Karpas-422 (cell line): ENCODE results near the gene EFCAB6. TPM values are rescaled to one million over a fixed set of nuclear protein-coding genes. Genes with fewer than 3 reads are reported as not detected.

Source experiments
- DNase-seq: peaks from one replicate; pipeline ENCODE4 v3.0.0-alpha.2; 2015
- H2AFZ ChIP-seq: fragments of 200-600 bp; sonication (generic); 2 replicates; pipeline ENCODE4 v1.6.1; 2014; ENCODE audit warnings: antibody characterized with exemption, low read length, mixed read lengths
- H3K27ac ChIP-seq: fragments of 200-600 bp; sonication (generic); 2 replicates; pipeline ENCODE4 v1.5.1; 2014; ENCODE audit warnings: mild to moderate bottlenecking, low read length, moderate library complexity
- H3K27me3 ChIP-seq: fragments of 200-600 bp; sonication (generic); 2 replicates; pipeline ENCODE4 v1.6.1; 2014; ENCODE audit warnings: low read length, mixed read lengths
- H3K36me3 ChIP-seq: fragments of 200-600 bp; sonication (generic); 2 replicates; pipeline ENCODE4 v1.6.1; 2014; ENCODE audit warnings: low read length, mixed read lengths; ENCODE audit not compliant: insufficient read depth
- H3K4me1 ChIP-seq: fragments of 200-600 bp; sonication (generic); 2 replicates; pipeline ENCODE4 v1.6.1; 2014; ENCODE audit warnings: mild to moderate bottlenecking, low read length, mixed read lengths
- H3K4me2 ChIP-seq: fragments of 200-600 bp; sonication (generic); 2 replicates; pipeline ENCODE4 v1.6.1; 2014; ENCODE audit warnings: low read length, low read depth, mild to moderate bottlenecking; ENCODE audit not compliant: poor library complexity, severe bottlenecking
- H3K4me3 ChIP-seq: fragments of 200-600 bp; sonication (generic); 2 replicates; pipeline ENCODE4 v1.5.1; 2014; ENCODE audit warnings: mild to moderate bottlenecking, antibody characterized with exemption, low read length, mixed read lengths
- H3K79me2 ChIP-seq: fragments of 200-600 bp; sonication (generic); 2 replicates; pipeline ENCODE4 v1.6.1; 2014; ENCODE audit warnings: mild to moderate bottlenecking, low read length, mixed read lengths
- H3K9ac ChIP-seq: fragments of 200-600 bp; sonication (generic); 2 replicates; pipeline ENCODE4 v1.6.0; 2014; ENCODE audit warnings: low read length
- H3K9me2 ChIP-seq: fragments of 200-600 bp; sonication (generic), shearing (Covaris generic); replicated peaks from 2 replicates; pipeline ENCODE4 v1.6.0; 2014; ENCODE audit warnings: mild to moderate bottlenecking, low read length, moderate library complexity; ENCODE audit not compliant: insufficient read depth
- H3K9me3 ChIP-seq: fragments of 300-700, 200-600 bp; sonication (generic); 2 replicates; pipeline ENCODE4 v1.6.1; 2014; ENCODE audit warnings: low read length, mixed read lengths
- H4K20me1 ChIP-seq: fragments of 200-600 bp; sonication (generic); 2 replicates; pipeline ENCODE4 v1.6.1; 2014; ENCODE audit warnings: mild to moderate bottlenecking, antibody characterized with exemption, low read length, low read depth; ENCODE audit not compliant: insufficient read depth
- total RNA-seq: library from RNA; depleted of rRNA; stranded (reverse); fragments of >200 nt; shearing (Covaris generic); gene quantifications from 2 replicates; pipeline ENCODE4 v1.2.3, GENCODE V29; 2014; ENCODE audit warnings: low replicate concordance

The EFCAB6 gene
- total RNA-seq, 1 experiment from 2014 or later: not detected

DNA sequence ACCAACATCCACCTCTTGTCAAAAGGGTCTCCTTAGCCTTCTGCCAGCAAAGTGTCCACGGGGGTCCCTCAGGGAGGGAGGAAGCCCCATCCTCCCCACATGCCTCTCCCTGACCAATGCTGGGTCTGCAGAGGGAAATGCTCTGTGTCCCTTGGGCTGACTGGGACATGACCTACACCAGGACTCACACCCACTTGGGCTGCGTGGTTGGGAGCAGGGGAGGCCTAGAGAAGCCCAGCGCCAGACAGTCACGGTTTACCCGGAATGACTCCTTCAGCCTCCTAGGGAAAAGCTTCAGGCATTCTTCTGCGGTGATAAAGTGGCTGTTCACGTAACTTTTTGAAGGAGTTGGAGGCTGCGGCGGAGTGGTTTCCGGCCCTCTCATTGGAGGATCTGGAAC, 180.3 kb downstream of the EFCAB6 start:
- H3K27ac ChIP-seq: no peak overlapping the region
- H3K4me2 ChIP-seq: no peak overlapping the region
- no peaks in the 10 kb centered on the region for H3K4me1 ChIP-seq
- no peak for DNase-seq
- no peaks in the 10 kb centered on the region for H3K27me3 ChIP-seq
- no peaks in the 10 kb centered on the region for H3K36me3 ChIP-seq
- no peaks in the 10 kb centered on the region for H4K20me1 ChIP-seq
- H3K79me2 ChIP-seq: no peaks in the 10 kb centered on the region
- H3K4me3 ChIP-seq: no peak overlapping the region
- H3K9me2 ChIP-seq: no peaks in the 10 kb centered on the region
- no peak overlapping the region for H3K9ac ChIP-seq
- no peaks in the 10 kb centered on the region for H3K9me3 ChIP-seq
- H2AFZ ChIP-seq: no peak overlapping the region

DNA sequence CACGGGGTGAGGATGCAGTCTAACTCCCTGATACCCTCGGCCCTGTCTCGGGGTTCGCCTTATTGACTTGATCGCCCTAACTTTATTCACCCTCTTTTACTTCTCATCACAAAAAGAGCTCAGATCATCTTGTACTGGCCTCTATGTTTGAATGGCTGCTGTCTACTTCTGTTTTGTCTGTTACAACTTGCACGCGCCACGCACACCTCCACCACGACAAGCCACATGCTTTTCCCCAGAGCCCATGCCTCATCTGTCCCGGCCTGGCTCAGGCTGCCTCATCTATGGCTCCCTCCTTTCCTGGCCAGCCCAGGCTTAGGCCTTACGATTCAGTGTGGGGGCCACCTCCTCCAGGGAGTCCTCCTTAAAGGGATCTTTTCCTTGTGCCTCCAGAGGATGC, 180.9 kb downstream of the EFCAB6 start:
- Histone ChIP-seq H3K36me3 (no peaks in the 10 kb centered on the region), H3K27me3 (no peaks in the 10 kb centered on the region), H3K9ac (no peak overlapping the region), H3K4me2 (no peak overlapping the region), H3K9me2 (no peaks in the 10 kb centered on the region), H3K79me2 (no peaks in the 10 kb centered on the region), H2AFZ (no peak overlapping the region), H3K27ac (no peak overlapping the region), H3K4me3 (no peak overlapping the region), H3K4me1 (no peaks in the 10 kb centered on the region), H3K9me3 (no peaks in the 10 kb centered on the region), H4K20me1 (no peaks in the 10 kb centered on the region)
- no peak for DNase-seq

DNA sequence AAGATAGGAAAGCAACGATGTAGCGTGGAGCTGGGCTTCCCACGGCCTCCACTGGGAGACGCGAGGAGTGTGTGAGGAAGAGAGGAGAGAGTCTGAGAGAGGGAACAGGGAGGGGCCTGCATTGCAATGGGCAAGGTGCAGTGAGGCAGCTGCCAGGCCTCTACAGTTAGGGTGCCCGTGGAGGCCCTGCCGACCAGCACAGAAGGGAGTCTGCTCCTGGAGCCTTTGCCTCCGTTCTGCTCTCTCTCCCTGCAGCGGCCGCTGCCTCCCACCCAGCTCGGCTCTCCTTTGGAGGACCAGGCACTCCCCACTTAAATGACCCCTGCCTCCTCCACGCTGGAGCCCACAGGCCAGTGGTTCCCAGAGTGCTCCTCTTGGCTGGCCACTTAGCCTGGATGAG, 181.7 kb downstream of the EFCAB6 start:
- Histone ChIP-seq H3K79me2 (no peaks in the 10 kb centered on the region), H3K4me3 (no peak overlapping the region), H3K27ac (no peak overlapping the region)

DNA sequence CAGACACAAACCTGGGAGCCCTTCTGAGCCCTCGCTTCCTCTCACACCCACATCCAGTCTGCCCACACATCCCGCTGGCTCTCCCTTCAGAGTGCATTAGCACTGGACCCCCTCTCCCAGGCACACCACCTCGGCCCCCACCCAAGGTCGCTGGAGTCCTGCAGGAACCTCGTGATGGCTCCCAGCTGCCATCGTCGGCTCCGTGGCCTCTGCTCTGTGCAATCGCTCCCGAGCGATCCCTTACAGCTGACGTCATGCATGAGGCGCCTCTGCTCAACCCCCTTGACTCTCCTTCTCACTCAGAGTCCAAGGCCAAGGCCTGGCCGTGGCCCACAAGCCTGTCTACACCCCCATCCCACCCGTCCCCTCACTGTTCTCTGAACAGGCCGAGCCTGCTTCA, 183.9 kb downstream of the EFCAB6 start:
- no peaks in the 10 kb centered on the region for H3K36me3 ChIP-seq
- no peak overlapping the region for H3K9ac ChIP-seq
- no peaks in the 10 kb centered on the region for H3K4me1 ChIP-seq
- no peaks in the 10 kb centered on the region for H3K9me3 ChIP-seq
- no peaks in the 10 kb centered on the region for H3K27me3 ChIP-seq
- H4K20me1 ChIP-seq: no peaks in the 10 kb centered on the region
- H2AFZ ChIP-seq: no peak overlapping the region
- H3K4me3 ChIP-seq: no peak overlapping the region
- no peak for DNase-seq
- H3K27ac ChIP-seq: no peak overlapping the region
- H3K4me2 ChIP-seq: no peak overlapping the region
- H3K79me2 ChIP-seq: no peaks in the 10 kb centered on the region
- H3K9me2 ChIP-seq: no peaks in the 10 kb centered on the region

More for the DNA sequence above, 181.7 kb downstream of the EFCAB6 start:
- DNase-seq: no peak
- Histone ChIP-seq H3K9me3 (no peaks in the 10 kb centered on the region), H3K4me1 (no peaks in the 10 kb centered on the region), H3K27me3 (no peaks in the 10 kb centered on the region), H2AFZ (no peak overlapping the region), H3K4me2 (no peak overlapping the region), H3K9ac (no peak overlapping the region), H4K20me1 (no peaks in the 10 kb centered on the region), H3K36me3 (no peaks in the 10 kb centered on the region), H3K9me2 (no peaks in the 10 kb centered on the region)

DNA sequence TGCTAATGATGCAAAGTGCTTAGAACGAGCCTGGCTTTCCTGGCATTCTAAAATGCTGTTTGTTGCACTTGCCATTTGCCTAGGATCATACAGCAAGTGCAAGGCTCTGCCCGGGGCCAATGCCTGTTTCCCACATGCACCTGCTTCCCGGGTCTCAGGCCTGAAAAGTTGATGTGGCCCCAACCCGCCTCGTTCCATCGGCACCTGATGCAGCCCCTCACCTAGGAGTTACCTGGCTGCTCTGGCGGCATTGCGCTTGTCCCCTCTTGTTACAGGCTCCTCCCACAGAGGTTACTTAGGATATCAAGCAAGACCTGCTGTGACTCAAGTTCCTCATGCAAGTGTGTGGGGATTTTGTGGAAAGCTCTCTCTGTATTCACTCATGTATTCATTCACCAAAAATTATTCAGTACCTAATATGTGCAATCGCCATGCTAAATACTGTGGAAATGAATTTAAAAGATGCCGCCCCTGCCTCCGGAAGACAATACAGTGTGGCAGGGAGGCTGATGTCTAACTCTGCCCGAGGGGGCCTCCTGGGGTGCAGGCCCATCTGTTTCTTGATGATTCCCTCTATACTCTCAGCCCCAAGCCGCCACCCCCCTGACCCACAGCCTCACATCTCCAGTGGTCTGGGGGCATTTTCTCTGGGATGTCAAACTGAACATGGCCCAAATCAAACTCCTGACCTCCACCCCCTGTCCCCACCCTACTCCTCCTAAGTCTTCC, 184.5 kb downstream of the EFCAB6 start:
- no peak for DNase-seq
- Histone ChIP-seq H3K4me3 (no peak overlapping the region), H3K9ac (no peak overlapping the region), H3K36me3 (no peaks in the 10 kb centered on the region), H2AFZ (no peak overlapping the region), H3K79me2 (no peaks in the 10 kb centered on the region), H3K4me1 (no peaks in the 10 kb centered on the region), H3K9me2 (no peaks in the 10 kb centered on the region), H4K20me1 (no peaks in the 10 kb centered on the region), H3K27me3 (no peaks in the 10 kb centered on the region), H3K4me2 (no peak overlapping the region), H3K27ac (no peak overlapping the region), H3K9me3 (no peaks in the 10 kb centered on the region)

DNA sequence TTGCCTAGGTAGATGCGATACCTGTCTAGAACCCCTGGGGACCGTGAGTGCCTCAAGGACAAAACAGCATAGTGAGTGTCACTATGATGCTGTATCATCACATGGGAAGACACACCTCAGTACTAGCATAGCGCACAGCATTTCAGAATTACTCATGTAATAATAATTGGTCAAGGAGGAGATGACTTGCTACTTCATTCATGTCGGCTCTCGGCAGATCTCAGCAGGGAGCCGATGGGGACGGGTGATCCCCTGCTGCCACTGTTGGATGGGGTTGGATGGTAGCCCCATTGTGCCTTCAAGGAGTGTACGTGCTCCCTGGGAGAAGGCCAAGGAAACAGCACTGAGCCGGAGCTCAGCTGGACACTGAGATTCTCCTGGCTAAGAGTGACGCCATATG, 186.9 kb downstream of the EFCAB6 start:
- Histone ChIP-seq H3K4me3 (no peak overlapping the region), H3K27me3 (no peaks in the 10 kb centered on the region), H3K4me2 (no peak overlapping the region), H2AFZ (no peak overlapping the region), H3K4me1 (no peaks in the 10 kb centered on the region), H3K9me3 (no peaks in the 10 kb centered on the region), H3K9ac (no peak overlapping the region), H3K9me2 (no peaks in the 10 kb centered on the region), H3K36me3 (no peaks in the 10 kb centered on the region), H3K27ac (no peak overlapping the region), H4K20me1 (no peaks in the 10 kb centered on the region), H3K79me2 (no peaks in the 10 kb centered on the region)
- no peak for DNase-seq

DNA sequence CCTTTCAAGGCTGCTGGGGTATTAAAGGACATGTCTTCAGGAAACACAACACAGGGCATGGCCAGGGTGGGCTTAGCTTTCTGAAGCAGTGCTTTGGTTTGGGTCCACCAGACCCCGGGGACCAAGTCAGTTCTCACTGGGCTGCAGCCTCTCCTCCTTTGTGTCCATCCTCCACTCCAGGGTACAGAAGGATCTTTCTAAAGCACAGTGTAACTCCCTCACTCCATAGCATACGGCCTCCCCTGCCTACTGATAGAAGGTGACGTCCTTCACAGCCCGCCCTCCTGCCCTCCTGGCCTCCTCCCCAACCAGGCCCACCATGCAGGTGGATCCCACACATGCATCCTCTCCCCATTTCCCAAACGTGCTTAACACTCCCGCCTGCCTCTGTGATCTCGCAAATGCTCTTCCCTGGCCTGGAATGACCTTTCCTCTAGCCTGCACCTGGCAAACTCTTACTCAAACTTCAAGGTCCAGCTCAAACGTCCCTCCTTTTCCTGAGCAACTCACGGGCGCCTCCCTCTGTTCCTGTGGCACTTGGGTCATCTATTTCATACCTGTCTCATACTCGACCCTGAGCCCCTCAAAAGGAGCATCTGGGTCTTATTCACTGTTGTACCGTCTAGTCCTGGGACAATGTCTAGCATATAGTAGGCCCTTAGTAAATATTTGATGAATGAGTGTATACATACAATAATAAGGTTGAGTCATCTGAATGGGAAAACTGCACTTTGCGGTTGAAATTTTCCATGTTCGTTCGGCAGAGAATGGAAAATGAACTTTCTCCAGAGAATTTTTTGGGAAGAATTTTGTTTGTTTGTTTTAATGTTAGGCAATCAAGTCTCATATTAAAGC, 187.7 kb downstream of the EFCAB6 start:
- no peak overlapping the region for H3K9ac ChIP-seq
- no peaks in the 10 kb centered on the region for H3K4me1 ChIP-seq
- H4K20me1 ChIP-seq: no peaks in the 10 kb centered on the region
- H3K79me2 ChIP-seq: no peaks in the 10 kb centered on the region
- H3K4me3 ChIP-seq: no peak overlapping the region
- H3K4me2 ChIP-seq: no peak overlapping the region
- no peak overlapping the region for H3K27ac ChIP-seq
- no peaks in the 10 kb centered on the region for H3K36me3 ChIP-seq
- H2AFZ ChIP-seq: no peak overlapping the region
- no peaks in the 10 kb centered on the region for H3K9me3 ChIP-seq
- no peaks in the 10 kb centered on the region for H3K27me3 ChIP-seq
- no peak for DNase-seq
- no peaks in the 10 kb centered on the region for H3K9me2 ChIP-seq

DNA sequence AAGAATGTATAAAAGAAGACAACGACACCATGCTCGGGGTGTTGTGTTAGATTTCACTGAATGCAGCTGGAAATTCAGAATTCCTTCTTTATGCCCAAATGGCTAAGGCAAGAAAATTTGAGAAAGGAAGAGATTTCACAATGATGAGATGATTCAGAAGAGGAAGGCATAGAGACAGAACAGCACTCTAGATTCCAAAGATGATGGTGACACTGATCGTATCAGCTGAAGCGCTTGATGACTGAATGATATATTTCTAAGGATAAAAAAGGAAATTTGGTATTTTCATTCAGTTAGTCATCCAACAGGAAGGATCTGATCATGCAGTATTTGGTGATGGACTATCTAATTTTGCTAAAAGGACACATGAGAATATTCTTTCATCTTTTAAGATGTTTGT, 189.2 kb downstream of the EFCAB6 start:
- Histone ChIP-seq H3K4me1 (no peaks in the 10 kb centered on the region), H3K4me2 (no peak overlapping the region), H3K36me3 (no peaks in the 10 kb centered on the region), H3K27me3 (no peaks in the 10 kb centered on the region), H2AFZ (no peak overlapping the region), H3K9me2 (no peaks in the 10 kb centered on the region), H3K9ac (no peak overlapping the region), H3K79me2 (no peaks in the 10 kb centered on the region), H3K27ac (no peak overlapping the region), H3K4me3 (no peak overlapping the region), H3K9me3 (no peaks in the 10 kb centered on the region), H4K20me1 (no peaks in the 10 kb centered on the region)
- no peak for DNase-seq
